SK-MEL-5 (cell line): ENCODE measurements around the gene FAM174C. TPM values are rescaled to one million over a fixed set of nuclear protein-coding genes. Genes with fewer than 3 reads are reported as not detected.

Source experiments
- DNase-seq: peaks from one replicate; pipeline ENCODE4 v3.0.0-alpha.2; 2016; ENCODE audit warnings: low read depth, low spot score
- in situ Hi-C: cut with HindIII; loops from 2 replicates; pipeline ENCODE4 v1.10.0; 2016; ENCODE audit warnings: low sequenced_read_pairs, high pct_unique_total_duplicates, low pct_unique_long_range_greater_than_20kb
- total RNA-seq: library from RNA; depleted of rRNA; stranded (reverse); fragments of >200 nt; shearing (Covaris generic); gene quantifications from 2 replicates; pipeline ENCODE4 v1.2.3, GENCODE V29; 2014

The FAM174C gene
- total RNA-seq, 1 experiment from 2014 or later, result 89.7 TPM

DNA sequence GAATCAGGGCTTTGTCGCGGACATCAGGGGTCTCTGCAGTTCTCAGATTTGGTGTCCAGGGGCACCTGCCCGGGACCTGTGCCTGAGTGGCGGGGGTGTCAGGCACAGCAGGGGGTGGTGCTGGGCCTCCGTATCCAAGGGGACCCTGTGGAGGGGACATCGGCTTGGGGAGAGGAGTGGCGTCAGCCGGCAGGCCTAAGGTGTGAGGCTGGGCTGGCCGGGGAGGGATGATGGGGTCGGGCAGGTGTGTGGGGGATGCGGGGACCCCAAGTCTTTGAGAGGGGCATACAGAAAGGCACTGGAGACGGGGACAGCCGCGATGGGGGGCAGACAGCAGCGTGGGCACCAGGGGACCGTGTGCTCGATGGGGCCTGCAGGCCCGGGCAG, 12.9 kb downstream of the FAM174C start:
- in situ Hi-C loops, result no loop called here
- no peak for DNase-seq

DNA sequence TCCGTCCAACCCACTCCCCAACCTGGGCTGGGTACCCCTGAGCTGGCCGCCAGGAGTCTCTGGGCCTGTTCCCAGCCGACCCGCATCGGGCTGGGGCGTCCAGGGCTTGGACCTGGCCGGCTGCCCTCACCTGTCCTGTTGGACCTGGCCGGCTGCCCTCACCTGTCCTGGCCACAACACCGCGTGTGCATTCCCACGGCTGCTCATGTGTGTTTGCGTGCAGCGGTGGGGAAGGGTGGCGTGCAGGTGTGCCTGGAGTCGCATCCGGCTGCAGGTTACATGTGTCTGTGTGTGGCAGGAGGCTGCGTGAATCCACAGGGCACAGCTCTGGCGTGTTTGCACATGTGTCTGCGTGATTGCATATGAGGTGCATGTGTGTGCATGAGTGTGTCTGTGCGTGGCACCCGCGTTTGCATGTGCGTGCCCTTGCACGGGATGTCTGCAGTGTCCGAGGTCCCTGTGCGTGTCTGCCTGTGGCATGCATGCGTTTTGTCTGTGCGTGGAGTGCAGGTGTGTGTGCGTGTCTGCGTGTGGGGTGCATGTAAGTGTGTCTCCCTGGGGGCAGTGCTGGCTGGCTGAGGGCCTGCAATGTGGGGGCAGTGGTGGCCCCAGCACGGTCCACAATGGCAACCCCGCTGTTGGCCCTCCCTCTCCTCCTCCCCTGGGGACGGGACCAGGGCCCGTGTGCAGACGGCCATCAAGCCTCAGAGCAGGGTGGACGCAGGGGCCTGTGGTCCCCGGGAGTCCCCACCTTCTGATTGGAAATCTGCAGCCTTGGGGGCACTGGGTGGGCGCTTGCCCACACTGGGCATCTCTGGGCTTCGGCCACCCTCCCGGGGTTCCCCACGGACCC, 13.7 kb downstream of the FAM174C start:
- no peak for DNase-seq
- in situ Hi-C loops, result no loop called here

DNA sequence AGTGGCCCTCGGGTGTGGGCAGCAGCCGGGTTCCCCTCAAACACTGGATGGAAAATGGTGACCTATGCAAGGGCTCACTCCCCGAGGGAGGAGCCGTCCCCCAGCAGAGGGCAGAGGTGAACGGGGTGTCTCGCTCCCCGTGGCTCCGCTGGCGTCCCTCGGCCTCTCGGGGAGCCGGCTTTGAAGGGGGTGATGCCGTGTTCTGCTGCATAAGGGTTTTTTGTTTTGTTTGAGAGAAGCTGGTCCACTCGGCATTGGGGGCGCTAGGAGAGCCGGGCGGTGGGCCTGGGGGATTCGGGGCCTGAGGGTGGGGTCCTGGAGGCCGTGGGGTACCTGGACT, 14.3 kb downstream of the FAM174C start:
- in situ Hi-C loops, result no loop called here
- DNase-seq, result no peak

DNA sequence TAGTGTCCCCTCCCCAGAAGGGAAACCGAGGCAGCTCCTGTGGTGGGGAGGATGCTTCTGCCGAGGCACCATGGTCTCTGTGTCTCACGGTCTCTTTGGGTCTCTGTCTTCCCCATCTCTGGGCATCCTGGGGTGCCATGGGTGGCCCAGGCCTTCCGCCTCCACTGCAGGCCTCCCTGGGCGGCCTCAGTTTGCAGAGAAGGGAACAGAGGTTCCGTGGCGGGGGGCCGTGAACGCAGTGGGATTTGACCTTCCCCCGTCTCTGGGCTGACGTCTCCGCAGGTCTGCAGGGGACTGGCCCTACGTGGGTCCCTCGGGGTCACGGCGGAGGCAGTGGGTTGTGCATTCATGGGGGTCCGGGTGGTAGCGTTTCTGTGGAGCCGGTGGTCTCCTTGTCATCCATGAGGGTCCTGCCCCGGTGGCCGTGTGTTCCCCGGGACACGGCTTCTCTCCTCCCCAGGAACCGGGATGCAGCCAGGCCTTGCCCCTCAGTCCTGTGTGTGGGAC, 14.9 kb downstream of the FAM174C start:
- in situ Hi-C loops, result no loop called here
- no peak for DNase-seq

DNA sequence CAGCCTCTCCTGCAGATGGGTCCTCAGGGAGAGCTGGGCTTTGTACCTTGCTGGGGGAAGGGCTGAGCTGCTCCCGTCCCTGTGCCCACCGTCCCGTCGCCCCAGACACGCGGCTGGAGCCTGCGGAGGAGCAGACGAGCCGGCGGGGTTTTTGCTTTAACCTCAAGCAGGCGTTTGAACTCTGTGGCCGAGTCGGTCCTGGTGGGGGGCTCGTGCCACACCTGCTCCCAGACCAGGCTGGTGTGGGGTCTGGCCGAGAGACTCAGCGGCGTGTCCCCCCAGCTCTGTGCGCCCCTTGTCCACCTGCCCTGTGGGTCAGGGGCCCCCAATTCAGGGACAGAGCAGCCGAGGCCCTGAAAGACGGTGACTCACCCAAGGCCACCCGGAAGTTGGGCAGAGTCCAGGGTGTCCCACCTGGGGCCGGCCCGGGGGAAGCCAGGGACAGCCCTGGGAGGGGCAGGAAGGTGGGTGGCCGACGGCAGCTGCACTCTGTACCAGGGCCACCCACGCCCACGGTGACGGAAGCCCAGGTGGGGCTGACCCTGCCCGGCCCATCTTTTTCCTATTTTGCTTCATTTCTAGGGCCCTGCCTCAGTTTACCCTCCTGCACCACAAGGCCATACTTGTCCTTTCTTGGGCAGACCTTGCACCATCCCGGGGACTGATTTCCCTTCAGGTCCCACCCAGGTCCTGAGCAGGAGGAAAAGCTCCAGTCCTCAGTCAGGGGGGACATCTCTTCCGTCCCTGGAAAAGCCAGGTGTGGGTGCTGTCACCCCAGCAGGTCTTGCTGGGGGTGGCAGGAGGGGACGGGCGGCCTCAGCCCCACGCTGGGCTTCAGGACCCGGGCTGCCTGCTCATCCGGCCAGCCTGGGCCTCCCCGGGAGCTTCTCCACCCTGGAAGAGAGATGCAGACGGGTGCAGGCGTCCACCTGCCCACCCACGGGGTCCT, 15.6 kb downstream of the FAM174C start:
- DNase-seq, result no peak
- in situ Hi-C loops, result no loop called here

DNA sequence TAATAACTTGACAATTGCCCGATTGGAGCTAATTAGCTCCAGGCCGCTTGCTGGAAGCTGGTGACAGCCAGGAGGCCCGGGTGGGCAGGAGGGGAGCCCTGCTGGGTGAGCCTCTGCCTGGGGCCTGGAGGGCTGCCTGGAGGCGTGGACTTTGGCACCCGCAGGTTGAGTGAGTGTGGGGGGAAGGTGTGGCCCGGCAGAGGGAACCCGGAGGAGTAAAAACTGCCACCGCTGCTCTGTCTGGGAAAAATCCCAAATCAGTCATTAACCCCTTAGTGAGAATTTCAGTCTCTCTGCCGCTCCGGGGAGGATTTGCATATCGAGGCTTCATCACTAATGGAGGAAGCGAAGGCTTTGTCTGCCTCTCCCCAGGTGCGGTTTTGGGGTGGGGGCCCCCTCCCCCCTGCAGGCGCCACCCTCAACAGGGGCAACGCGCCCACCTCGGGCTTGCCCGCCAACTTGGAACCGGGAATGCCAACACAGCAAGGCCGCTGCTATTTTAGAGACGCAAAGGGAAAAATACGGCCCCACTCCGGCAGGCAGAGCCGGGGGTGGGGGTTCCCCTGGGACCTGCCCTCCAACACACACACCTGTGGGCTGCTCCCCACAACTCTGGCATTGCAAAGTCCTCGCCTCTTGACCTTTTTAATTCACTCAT, 16.6 kb downstream of the FAM174C start:
- in situ Hi-C loops, result no loop called here
- DNase-seq, result no peak

DNA sequence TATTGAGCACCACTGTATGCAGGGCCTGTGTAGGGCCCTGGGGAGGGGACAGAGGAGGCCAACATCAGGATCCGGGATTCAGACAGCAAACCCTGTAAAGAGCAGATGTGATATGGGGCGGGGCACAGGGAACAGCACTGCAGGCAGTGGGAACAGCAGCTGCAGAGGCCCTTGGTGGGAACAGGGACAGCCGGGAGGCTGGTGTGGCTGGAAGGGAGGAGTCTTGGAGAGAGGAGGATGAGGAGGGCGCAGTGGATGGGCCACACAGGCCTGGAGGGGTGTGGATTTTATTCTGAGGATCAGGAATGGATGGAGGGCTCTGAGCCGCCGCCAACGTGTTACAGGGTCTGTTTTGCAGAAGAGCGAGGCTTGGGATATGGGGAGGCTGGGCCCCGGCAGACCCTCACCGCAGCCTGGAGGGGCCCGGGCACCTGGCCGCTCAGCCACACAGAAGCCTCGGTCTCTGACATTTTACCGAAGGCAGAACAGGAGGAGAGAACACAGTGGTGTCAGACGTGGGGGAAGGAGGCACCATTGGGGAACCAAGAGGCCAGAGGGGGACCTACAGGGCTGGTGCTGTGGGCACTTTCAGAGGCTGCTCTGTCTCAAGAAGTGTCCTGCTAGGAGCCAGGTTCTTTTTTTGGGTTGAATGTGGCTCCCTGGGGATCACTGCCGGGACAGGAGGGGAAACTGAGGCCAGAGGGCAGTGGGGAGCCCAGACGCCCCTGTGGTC, 17.3 kb downstream of the FAM174C start:
- in situ Hi-C loops, result no loop called here
- no peak for DNase-seq

DNA sequence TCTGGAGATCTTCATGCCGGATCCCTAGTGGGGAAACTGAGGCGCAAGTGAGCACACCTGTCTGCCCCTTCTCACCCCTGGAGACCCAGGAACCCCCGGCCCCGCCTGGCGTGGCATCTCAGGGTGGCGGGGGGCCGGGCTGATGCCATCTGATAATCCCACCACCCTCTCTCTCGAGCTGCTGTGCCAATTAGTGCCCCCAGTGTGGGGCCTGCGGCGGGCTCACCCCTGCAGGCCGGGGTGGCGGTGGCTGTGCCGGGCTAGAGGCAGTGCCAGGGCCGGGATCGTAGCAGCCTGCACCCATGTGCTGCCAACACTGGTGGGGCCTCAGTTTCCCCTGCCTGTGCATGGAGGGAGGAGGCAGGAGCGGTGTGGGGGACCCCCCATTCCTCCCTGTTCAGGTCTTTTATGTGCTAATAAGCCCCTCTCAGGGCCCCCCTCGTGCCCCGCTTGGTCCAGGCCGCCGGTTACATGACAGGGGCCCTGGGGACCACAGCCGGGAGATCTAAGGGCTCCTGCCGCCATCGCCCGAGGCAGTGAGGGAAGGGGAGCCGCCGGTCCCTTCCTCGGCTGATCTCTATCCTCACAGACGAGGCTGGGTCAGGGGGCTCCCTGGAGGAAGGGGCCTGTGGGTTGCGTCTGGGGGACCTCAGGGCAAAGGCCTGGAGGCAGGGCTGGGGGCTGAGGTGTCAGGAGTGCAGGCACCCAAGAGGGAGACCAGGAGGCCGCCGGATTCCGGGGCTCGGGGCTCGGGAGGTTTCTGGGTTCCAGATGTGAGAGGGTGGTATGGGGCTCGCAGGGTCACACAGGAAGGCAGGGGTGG, 18.7 kb downstream of the FAM174C start:
- DNase-seq, result no peak
- in situ Hi-C loops, result no loop called here

DNA sequence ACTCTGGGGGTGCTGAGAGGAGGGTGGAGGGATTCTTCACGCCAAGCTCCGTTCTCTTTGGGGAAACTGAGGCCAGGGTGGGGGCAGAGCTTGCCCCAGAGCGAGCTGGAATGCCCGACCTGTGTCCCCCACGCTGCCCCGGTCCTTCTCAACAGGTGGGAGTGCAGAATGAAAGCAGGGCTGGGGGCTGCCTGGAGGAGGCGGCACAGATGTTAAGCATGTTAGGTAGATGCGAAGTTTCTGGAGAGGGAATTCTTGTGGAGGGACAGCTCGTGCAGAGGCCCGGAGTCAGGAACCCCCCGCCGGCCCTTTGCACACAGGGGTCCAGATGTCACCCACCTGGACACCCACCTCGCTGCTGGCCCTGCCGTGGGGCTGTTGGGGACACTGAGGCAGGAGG, 19.4 kb downstream of the FAM174C start:
- in situ Hi-C loops, result no loop called here
- no peak for DNase-seq

DNA sequence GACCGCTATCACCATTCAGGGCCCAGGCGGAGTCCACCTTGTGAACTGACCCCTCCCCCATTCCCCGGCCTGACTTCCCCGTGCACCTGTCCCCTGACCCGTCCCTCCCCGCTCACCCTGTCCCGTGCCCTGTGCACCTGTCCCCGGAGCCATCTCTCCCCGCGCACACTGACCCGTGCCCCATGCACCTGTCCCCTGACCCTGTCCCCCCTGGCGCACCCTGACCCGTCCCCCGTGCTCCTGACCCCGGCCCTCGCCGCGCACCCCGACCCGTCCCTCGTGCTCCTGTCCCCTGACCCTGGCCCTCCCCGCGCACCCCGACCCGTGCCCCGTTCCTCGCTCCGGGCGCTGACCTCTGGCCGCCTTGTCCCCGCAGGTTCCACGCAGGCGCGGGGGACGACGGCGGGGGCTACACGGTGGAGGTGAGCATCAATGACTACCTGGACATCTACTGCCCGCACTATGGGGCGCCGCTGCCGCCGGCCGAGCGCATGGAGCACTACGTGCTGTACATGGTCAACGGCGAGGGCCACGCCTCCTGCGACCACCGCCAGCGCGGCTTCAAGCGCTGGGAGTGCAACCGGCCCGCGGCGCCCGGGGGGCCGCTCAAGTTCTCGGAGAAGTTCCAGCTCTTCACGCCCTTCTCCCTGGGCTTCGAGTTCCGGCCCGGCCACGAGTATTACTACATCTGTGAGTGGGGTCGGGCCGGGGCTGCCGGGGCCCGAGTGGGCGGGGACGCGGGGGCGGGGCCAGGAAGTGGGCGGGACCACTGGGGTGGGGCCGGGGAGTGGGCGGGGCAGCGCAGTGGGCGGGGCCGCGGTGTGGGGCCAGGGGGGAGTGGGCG, 20.1 kb downstream of the FAM174C start:
- in situ Hi-C loops, result no loop called here
- peak; percentile 25 for DNase-seq

DNA sequence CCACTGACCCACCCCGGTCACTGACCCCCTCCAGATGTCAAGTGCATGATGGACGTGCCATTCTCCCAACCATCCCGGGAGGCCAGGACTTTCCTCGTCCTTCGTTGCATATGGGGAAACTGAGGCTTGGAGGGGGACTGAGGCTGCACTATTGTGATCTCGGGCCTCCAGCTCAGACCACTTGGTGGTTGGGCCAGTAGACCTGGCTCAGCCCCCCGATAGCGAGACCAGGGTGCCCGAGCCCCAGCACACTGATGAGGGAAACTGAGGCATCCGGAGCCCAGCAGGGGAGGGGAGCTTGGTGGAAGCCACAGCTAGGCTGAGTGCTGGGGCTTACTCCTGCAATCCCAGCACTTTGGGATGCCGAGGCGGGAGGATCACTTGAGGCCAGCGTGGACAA, 20.7 kb downstream of the FAM174C start:
- in situ Hi-C loops, result no loop called here
- no peak for DNase-seq

DNA sequence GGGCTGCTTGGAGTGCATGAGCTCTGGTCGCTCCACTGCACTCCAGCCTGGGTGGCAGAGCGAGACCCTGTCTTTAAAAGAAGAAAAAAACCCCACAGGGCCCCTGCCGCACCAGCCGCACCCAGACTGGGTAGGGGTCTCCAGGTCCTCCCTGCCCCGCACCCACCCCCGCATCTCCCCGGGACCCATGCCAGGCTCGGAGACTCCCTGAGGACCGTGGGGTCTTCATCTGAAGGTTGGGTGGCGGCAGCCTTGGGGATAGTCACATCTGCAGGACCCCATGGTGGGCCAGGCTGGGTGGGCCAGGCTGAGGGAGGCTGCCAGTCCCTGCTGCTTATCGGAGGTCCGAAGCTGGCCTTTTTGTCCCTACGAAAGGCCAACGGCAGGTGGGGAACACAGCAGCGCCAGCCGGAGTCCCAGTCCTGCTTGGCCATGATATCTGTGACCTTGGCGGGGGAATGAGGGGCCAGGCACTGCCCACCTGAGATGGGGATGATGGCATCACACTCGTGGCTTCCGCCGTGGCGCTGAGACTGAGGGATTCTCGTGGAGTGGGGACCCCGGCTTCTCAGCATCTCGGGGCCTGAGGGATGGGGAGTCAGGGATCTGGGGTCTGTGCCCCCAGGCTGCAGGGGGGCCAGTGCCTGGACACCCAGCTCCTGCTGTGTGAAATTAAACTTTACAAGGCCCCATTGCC, 21.4 kb downstream of the FAM174C start:
- in situ Hi-C loops, result no loop called here
- no peak for DNase-seq

DNA sequence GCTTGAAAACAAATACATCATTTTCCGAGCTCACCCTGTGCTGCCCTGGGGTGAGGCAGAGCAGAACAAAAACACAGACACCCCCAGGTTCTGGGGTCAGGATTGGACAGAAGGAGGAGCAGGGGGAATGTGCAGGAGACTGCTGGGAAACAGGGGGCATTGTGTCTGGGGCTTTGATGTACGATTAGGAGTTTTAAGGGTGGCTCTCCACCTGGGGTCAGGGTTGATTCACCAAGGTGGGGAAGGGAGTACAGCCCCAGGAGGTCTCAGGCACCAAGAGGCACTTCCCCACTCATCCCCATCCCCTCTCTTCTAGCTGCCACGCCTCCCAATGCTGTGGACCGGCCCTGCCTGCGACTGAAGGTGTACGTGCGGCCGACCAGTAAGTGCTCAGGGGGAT, 22.9 kb downstream of the FAM174C start:
- DNase-seq, result no peak
- in situ Hi-C loops, result no loop called here

DNA sequence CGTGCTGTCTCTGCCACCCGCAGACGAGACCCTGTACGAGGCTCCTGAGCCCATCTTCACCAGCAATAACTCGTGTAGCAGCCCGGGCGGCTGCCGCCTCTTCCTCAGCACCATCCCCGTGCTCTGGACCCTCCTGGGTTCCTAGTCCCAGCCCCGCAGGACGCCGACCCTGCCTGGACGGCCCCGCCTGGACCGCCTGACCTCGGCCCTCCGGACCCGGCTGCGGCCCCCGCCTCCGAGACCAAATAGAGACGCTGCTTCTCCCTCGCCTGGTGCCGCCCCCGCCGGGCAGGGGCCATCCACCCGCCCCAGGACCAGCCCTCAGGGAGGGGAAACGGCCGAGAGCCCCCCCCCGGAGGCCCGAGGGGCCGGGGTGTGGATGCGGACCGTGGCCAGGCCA, 24.5 kb downstream of the FAM174C start:
- in situ Hi-C loops, result no loop called here
- DNase-seq, result no peak

DNA sequence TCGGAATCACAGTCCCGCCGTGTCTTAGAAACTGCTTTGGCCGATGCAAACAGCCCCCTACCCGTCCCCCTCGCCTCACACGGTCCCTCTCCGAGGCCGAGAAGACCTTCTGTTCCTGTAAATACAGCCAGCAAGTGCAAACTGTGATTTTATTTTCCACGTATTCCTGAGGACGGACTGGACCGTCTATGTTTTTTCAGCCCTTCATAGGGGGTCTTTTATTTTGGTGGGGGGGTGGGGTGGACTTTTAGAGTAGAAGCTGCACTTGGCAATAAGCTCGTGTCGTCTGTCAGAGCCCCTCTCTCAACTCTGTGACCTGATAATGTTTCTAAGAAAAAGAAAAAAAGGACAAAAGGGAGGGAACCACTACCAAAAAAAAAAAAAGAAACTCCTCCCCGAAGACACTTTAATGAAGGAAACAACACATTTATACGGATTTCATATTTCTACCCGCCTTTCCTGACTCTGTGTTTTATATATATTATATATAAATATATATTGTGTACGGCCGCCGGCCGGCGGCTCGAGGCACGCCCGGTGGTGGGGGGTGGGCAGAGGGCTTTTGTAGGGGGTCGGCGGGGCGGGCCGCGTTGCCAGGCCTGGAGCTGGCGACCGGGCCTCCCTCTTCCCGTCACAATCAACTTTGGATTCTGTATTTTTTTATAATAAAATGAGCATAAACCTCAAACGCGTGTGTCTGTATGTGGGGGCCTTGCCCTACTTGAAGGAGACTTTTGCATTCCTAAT, 25.6 kb downstream of the FAM174C start:
- DNase-seq, result no peak
- in situ Hi-C loops, result no loop called here
